Measurements from ENCODE around the gene ZMAT2. TPM values are rescaled to one million over a fixed set of nuclear protein-coding genes. Genes with fewer than 3 reads are reported as not detected.

Gene ZMAT2
- total and polyA plus RNA-seq, 2 of the 8 experiments (the other 6 are each of a cell fraction or from before 2014, with no cell fraction given) = 56.8 to 65.9 TPM

- no peak for TF ChIP-seq CHD7 (IDR thresholded peaks at IDR 0.05; ENCODE audit: insufficient replicate concordance, low read length)
- TF ChIP-seq FOSL1 (IDR thresholded peaks at IDR 0.05; ENCODE audit: insufficient read depth, low read depth, low read length) = no peak
- no peak for TF ChIP-seq TBP (IDR thresholded peaks at IDR 0.05; ENCODE audit: low read depth, low read length)
- TF ChIP-seq SRF (IDR thresholded peaks at IDR 0.05; ENCODE audit: low read depth, low read length) = no peak
- TF ChIP-seq POLR2A (IDR thresholded peaks at IDR 0.05; ENCODE audit: control extremely low read depth in 1 of 2, low read depth in 2 of 2, low read length in 2 of 2) = no peak; a peak in 1 of 3 replicates
- no peak for TF ChIP-seq TAF1 (IDR thresholded peaks at IDR 0.05; ENCODE audit: low read depth, low read length)
- TF ChIP-seq RFX5 (IDR thresholded peaks at IDR 0.05; ENCODE audit: borderline replicate concordance, low read depth, low read length) = no peak
- TF ChIP-seq NRF1 (IDR thresholded peaks at IDR 0.05; ENCODE audit: low read depth, low read length) = no peak
- no peak for TF ChIP-seq PHF8 (conservative IDR thresholded peaks at IDR 0.05; ENCODE audit: low read depth, low read length)
- TF ChIP-seq TAF7 (optimal IDR thresholded peaks at IDR 0.05; ENCODE audit: borderline replicate concordance, low read depth, low read length) = no peak
- no peak for TF ChIP-seq CTBP2 (IDR thresholded peaks at IDR 0.05; ENCODE audit: borderline replicate concordance, insufficient read depth, insufficient read length, low read length)
- no peak for TF ChIP-seq BCL11A (IDR thresholded peaks at IDR 0.05; ENCODE audit: low read depth in 2 of 2, low read length in 2 of 2)
- TF ChIP-seq SP2 (IDR thresholded peaks at IDR 0.05; ENCODE audit: low read length) = no peak
Measured at GRCh38 chr5:140707812-140708211, 7.6 kb downstream of the ZMAT2 start (continued).
